ENCODE results near the gene LEAP2.

LEAP2 gene

GRCh38 chr5:132884548-132884947 is 11.1 kb downstream of the LEAP2 start:
- DNase-seq = no peak

- no peak for DNase-seq
Observed at GRCh38 chr5:132886064-132886823, 12.8 kb downstream of the LEAP2 start.

- DNase-seq = no peak
Observed at GRCh38 chr5:132887283-132887682, 13.8 kb downstream of the LEAP2 start.

- DNase-seq = no peak
Observed at GRCh38 chr5:132889501-132889900, 16.0 kb downstream of the LEAP2 start.

GRCh38 chr5:132890817-132891216 is 17.3 kb downstream of the LEAP2 start:
- DNase-seq = no peak

- DNase-seq = no peak
Observed at GRCh38 chr5:132895719-132896305, 22.3 kb downstream of the LEAP2 start.

- no peak for DNase-seq
Observed at GRCh38 chr5:132896685-132897084, 23.2 kb downstream of the LEAP2 start.

GRCh38 chr5:132898094-132898493 is 24.6 kb downstream of the LEAP2 start:
- no peak for DNase-seq

GRCh38 chr5:132901036-132901435 is 27.6 kb downstream of the LEAP2 start:
- no peak for DNase-seq

- no peak for DNase-seq
Observed at GRCh38 chr5:132901730-132902129, 28.3 kb downstream of the LEAP2 start.

- DNase-seq = peak; percentile 85
Observed at GRCh38 chr5:132905938-132906337, 32.5 kb downstream of the LEAP2 start.

- DNase-seq = peak; percentile 40
Observed at GRCh38 chr5:132907161-132907560, 33.7 kb downstream of the LEAP2 start.

GRCh38 chr5:132909702-132910101 is 36.2 kb downstream of the LEAP2 start:
- no peak for DNase-seq

GRCh38 chr5:132915681-132916080 is 42.2 kb downstream of the LEAP2 start:
- DNase-seq = no peak

GRCh38 chr5:132916086-132916485 is 42.6 kb downstream of the LEAP2 start:
- DNase-seq = no peak
